Gastroesophageal sphincter (tissue), 3 donors: ENCODE measurements around the gene MN1.

Source experiments
- CTCF ChIP-seq, 4 experiments: fragments of 200-600 bp in 2 of 4; fragments of 450-650 bp in 2 of 4; sonication (generic) in 1 of 4; IDR thresholded peaks; one replicate each; pipeline ENCODE4 v1.5.1; 2017 to 2019; ENCODE audit warnings: antibody characterized with exemption in 4 of 4, mild to moderate bottlenecking in 2 of 4, moderate library complexity in 2 of 4
- EP300 ChIP-seq: sonication (generic); formaldehyde crosslinking; IDR thresholded peaks from one replicate; pipeline ENCODE4 v1.6.1; 2017; ENCODE audit warnings: antibody characterized with exemption, mild to moderate bottlenecking

DNA sequence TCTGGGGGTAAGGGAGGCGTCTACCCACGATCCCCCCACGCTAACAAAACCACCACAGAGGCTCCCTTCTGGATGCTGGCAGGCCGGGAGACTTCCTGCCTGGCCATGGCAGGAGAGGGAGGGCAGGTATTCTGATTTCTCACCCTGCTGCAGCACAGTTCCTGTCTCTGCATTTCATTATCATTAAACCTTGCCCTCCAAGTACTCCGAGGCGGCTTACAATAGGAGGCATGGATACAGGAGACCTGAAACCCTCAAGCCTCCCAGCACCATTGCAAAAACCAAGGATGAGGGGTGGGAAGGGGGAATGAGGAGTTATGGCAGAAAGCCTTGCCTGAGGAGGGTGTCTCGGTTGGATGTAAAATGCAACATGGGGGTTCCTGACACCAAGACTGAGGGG, 44.1 kb upstream of the MN1 start:
- TF ChIP-seq CTCF (IDR thresholded peaks at IDR 0.05) = no peak
- no peak for TF ChIP-seq EP300
